ENCODE results near the gene CDCA8. TPM values are rescaled to one million over a fixed set of nuclear protein-coding genes. Genes with fewer than 3 reads are reported as not detected.

The CDCA8 gene
- total RNA-seq, 1 donor from 2014 or later: 2.9 TPM

- Mint-ChIP-seq H3K4me3 (no peak overlapping the region), H3K27ac (no peak overlapping the region), H3K27me3 (peaks cover 34% of the 10 kb centered on the region), H3K9me3 (no peaks in the 10 kb centered on the region), H3K36me3 (ENCODE audit: low read depth) (no peaks in the 10 kb centered on the region), H3K4me1 (peaks cover 13% of the 10 kb centered on the region)
- ChIA-PET POLR2A (no interaction called here), CTCF (no interaction called here)
- TF ChIP-seq CTCF (IDR thresholded peaks at IDR 0.05): no peak
- DNase-seq (no peak), ATAC-seq (ENCODE audit: low read depth) (no peak)
- intact Hi-C loops (cut with micrococcal nuclease): no loop called here
These were observed 63.0 kb downstream of the CDCA8 start for GRCh38 chr1:37755290-37755689.

GRCh38 chr1:37755951-37756560 is 63.7 kb downstream of the CDCA8 start:
- H3K4me1 Mint-ChIP-seq: peaks cover 13% of the 10 kb centered on the region
- ChIA-PET POLR2A (no interaction called here), CTCF (no interaction called here)
- H3K27me3 Mint-ChIP-seq: peaks cover 32% of the 10 kb centered on the region
- ATAC-seq (ENCODE audit: low read depth): no peak
- H3K36me3 Mint-ChIP-seq (ENCODE audit: low read depth): no peaks in the 10 kb centered on the region
- intact Hi-C loops (cut with micrococcal nuclease): no loop called here
- H3K27ac Mint-ChIP-seq: no peak overlapping the region
- H3K4me3 Mint-ChIP-seq: no peak overlapping the region
- TF ChIP-seq CTCF (IDR thresholded peaks at IDR 0.05): no peak
- no peaks in the 10 kb centered on the region for H3K9me3 Mint-ChIP-seq
- no peak for DNase-seq

Other genes starting within 250 kb of the CDCA8 start
- 140 and 145 TPM in 2 replicates for gene ZC3H12A, start 217.9 kb upstream of the CDCA8 start, total RNA-seq
- 59.9 and 66.5 TPM in 2 replicates for gene MEAF6, start 177.8 kb upstream of the CDCA8 start, total RNA-seq
- 34.7 and 35.7 TPM in 2 replicates for gene SNIP1, start 138.2 kb upstream of the CDCA8 start, total RNA-seq
- not detected in 2 replicates for gene DNALI1, start 135.6 kb upstream of the CDCA8 start, total RNA-seq
- gene GNL2, start 96.6 kb upstream of the CDCA8 start, total RNA-seq: 68.0 and 71.4 TPM in 2 replicates
- gene RSPO1, start 57.6 kb upstream of the CDCA8 start, total RNA-seq: not detected in 2 replicates
- 0.12 and 0.27 TPM in 2 replicates for gene EPHA10, start 72.6 kb downstream of the CDCA8 start, total RNA-seq
- 5.3 and 5.4 TPM in 2 replicates for gene MANEAL, start 101.3 kb downstream of the CDCA8 start, total RNA-seq
- 18.8 and 19.9 TPM in 2 replicates for gene C1orf122, start 115.3 kb downstream of the CDCA8 start, total RNA-seq
- gene YRDC, start 115.7 kb downstream of the CDCA8 start, total RNA-seq: 20.6 and 24.2 TPM in 2 replicates
- gene MTF1, start 167.1 kb downstream of the CDCA8 start, total RNA-seq: 30.5 and 36.2 TPM in 2 replicates

Measured in activated B cell treated with CpG ODN at 0.5 μM for 24 hours (primary cell).